ENCODE data around the gene C16orf74. TPM values are rescaled to one million over a fixed set of nuclear protein-coding genes. Genes with fewer than 3 reads are reported as not detected.
A peak's percentile ranks its signal among the peaks of the same experiment; 100 is the strongest.

The C16orf74 gene
- total and polyA plus RNA-seq, 2 of the 8 experiments (the other 6 are each of a cell fraction or from before 2014, with no cell fraction given), result 7.3 to 9.3 TPM

DNA sequence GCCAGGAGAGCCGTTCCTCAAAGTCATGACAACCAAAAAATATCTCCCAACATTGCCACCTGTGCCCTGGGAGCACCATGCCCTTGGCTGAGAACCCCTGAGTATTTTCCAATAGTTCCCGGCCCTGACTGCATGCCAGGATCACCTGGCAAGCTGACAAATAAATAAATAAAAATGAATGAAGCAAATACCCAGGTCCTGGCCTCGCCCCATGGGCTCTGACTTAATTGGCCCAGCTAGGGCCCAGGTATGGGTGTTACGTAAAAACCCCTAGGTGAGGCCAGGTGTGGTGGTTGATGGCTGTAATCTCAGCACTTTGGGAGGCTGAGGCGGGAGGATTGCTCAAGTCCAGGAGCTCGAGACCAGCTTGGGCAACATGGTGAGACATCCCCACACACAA is 2.7 kb upstream of the C16orf74 start:
- no peak overlapping the region for H3K27ac ChIP-seq (ENCODE audit: low read depth, low read length)
- ChIA-PET CTCF (ENCODE audit: partially characterized antibody) (interaction anchor here (0.6 to 1.6 kb wide), 4 partner anchors 10 to 29 kb away, joined by 3 to 5 read pairs (median 4); no protein-coding TSS in a partner anchor), POLR2A (ENCODE audit: partially characterized antibody) (interaction anchor here (1.5 kb wide), 1 partner anchor 12 kb away, joined by 4 read pairs; no protein-coding TSS in a partner anchor)
- H3K4me3 ChIP-seq (ENCODE audit: extremely low read depth in 1 of 4, insufficient read depth in 2 of 4, low read depth in 3 of 4, low read length in 4 of 4), result no peak overlapping the region
- H2BK15ac ChIP-seq (ENCODE audit: low read length), result peak overlapping the region; percentile 94; the same call in 1 of the 2 replicates
- no peak overlapping the region for H2AFZ ChIP-seq (ENCODE audit: low read length)
- no peak overlapping the region for H2AK5ac ChIP-seq (ENCODE audit: low read depth, low read length)
- no peak overlapping the region for H3K14ac ChIP-seq (ENCODE audit: insufficient read length)
- H3K4me2 ChIP-seq (ENCODE audit: insufficient read depth in 1 of 2, low read depth in 2 of 2, low read length in 2 of 2), result no peak overlapping the region
- H2BK5ac ChIP-seq (ENCODE audit: low read depth, low read length), result no peak overlapping the region; the same call in 1 of the 2 replicates
- H2BK20ac ChIP-seq (ENCODE audit: low read length), result peak overlapping the region; percentile 61; the same call in 1 of the 2 replicates
- H3K27me3 ChIP-seq (replicated peaks in 1 of 4; ENCODE audit: control insufficient read depth in 3 of 4, extremely low read depth in 1 of 4, insufficient read depth in 3 of 4, low read length in 3 of 4), result peaks cover 3 to 34% (median 22%) of the 10 kb centered on the region in 4 experiments
- H4K91ac ChIP-seq (replicated peaks; ENCODE audit: insufficient read length, low read length), result no peak overlapping the region
- peaks cover 4% of the 10 kb centered on the region; the same call in 1 of the 2 replicates for H3K23me2 ChIP-seq (ENCODE audit: low read depth, low read length)
- no peak overlapping the region for H2BK120ac ChIP-seq (replicated peaks; ENCODE audit: low read depth, low read length)
- no peak overlapping the region for H3K56ac ChIP-seq (replicated peaks; ENCODE audit: insufficient read length, low read depth, low read length)
- no peak for DNase-seq (ENCODE audit: low read depth in 1 of 2, low spot score in 2 of 2)
- no peak overlapping the region for H3K23ac ChIP-seq (ENCODE audit: insufficient read length)
- H4K8ac ChIP-seq (ENCODE audit: extremely low read depth, insufficient read depth, low read length), result no peak overlapping the region
- WGBS, 2 experiments (ENCODE audit: extremely low coverage in 1 of 2, insufficient coverage in 1 of 2, insufficient read length in 1 of 2, insufficient replicate concordance in 2 of 2, low coverage in 1 of 2, low lambda C conversion rate in 2 of 2, missing lambda C conversion rate in 1 of 2), result 77% methylated on average over 6 of the region's 6 CpGs; no CpG with 5 or more reads in 1 of the 2 experiments
- no peak overlapping the region for H3K9ac ChIP-seq (replicated peaks in 1 of 4; ENCODE audit: extremely low read depth in 1 of 4, low read depth in 3 of 4, low read length in 3 of 4)
- peak overlapping the region; percentile 78; the same call in 1 of the 2 replicates for H2BK12ac ChIP-seq (ENCODE audit: low read depth, low read length)
- H3K79me1 ChIP-seq (ENCODE audit: low read depth, low read length), result no peaks in the 10 kb centered on the region
- H3K18ac ChIP-seq (ENCODE audit: extremely low read depth, low read length), result no peak overlapping the region
- no peak overlapping the region for H3K4ac ChIP-seq (replicated peaks; ENCODE audit: insufficient read length, low read depth, low read length)
- H3K79me2 ChIP-seq (ENCODE audit: control insufficient read depth in 1 of 2, insufficient read depth in 2 of 2, low read length in 2 of 2), result no peaks in the 10 kb centered on the region
- H4K20me1 ChIP-seq (replicated peaks in 1 of 2; ENCODE audit: control insufficient read depth in 1 of 2, insufficient read depth in 2 of 2, low read length in 2 of 2), result peaks cover 0 to 3% of the 10 kb centered on the region in 2 experiments
- FAIRE-seq, result no peak
- H3K36me3 ChIP-seq (ENCODE audit: control insufficient read depth in 2 of 4, insufficient read depth in 4 of 4, low read length in 3 of 4), result no peaks in the 10 kb centered on the region
- no peaks in the 10 kb centered on the region for H3K9me3 ChIP-seq (ENCODE audit: insufficient read depth in 2 of 2, low read depth in 1 of 2, low read length in 1 of 2)
- peaks cover 0 to 29% (median 21%) of the 10 kb centered on the region in 4 experiments; a peak in 6 of 7 replicates for H3K4me1 ChIP-seq (replicated peaks in 1 of 4; ENCODE audit: control insufficient read depth in 3 of 4, insufficient read depth in 4 of 4, low read length in 3 of 4)
- no peak overlapping the region for H4K5ac ChIP-seq (ENCODE audit: insufficient read length, low read depth, low read length)
- TF ChIP-seq SIRT6 (IDR thresholded peaks at IDR 0.05; ENCODE audit: low read length) (no peak), RFX5 (IDR thresholded peaks at IDR 0.05; ENCODE audit: borderline replicate concordance, low read depth, low read length) (no peak), GTF2F1 (IDR thresholded peaks at IDR 0.05; ENCODE audit: borderline replicate concordance, low read depth, low read length) (no peak), SIX5 (IDR thresholded peaks at IDR 0.05; ENCODE audit: low read depth, low read length) (no peak), SIN3A (conservative IDR thresholded peaks at IDR 0.05 in 1 of 2, IDR thresholded peaks at IDR 0.05 in 1 of 2; ENCODE audit: low read depth in 1 of 2, low read length in 2 of 2) (no peak), CREB1 (IDR thresholded peaks at IDR 0.05) (no peak), NRF1 (IDR thresholded peaks at IDR 0.05; ENCODE audit: low read depth, low read length) (no peak), KDM4A (IDR thresholded peaks at IDR 0.05; ENCODE audit: low read depth, low read length, severe bottlenecking) (no peak), ASH2L (IDR thresholded peaks at IDR 0.05; ENCODE audit: low read length) (no peak)
- TF ChIP-seq, protein P1, sequence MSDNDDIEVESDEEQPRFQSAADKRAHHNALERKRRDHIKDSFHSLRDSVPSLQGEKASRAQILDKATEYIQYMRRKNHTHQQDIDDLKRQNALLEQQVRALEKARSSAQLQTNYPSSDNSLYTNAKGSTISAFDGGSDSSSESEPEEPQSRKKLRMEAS (IDR thresholded peaks at IDR 0.05), result no peak
- TF ChIP-seq, protein P2, sequence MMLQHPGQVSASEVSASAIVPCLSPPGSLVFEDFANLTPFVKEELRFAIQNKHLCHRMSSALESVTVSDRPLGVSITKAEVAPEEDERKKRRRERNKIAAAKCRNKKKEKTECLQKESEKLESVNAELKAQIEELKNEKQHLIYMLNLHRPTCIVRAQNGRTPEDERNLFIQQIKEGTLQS (IDR thresholded peaks at IDR 0.05; ENCODE audit: insufficient read depth, low read depth, low read length), result no peak
- TF ChIP-seq, protein P3, sequence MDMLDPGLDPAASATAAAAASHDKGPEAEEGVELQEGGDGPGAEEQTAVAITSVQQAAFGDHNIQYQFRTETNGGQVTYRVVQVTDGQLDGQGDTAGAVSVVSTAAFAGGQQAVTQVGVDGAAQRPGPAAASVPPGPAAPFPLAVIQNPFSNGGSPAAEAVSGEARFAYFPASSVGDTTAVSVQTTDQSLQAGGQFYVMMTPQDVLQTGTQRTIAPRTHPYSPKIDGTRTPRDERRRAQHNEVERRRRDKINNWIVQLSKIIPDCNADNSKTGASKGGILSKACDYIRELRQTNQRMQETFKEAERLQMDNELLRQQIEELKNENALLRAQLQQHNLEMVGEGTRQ (IDR thresholded peaks at IDR 0.05; ENCODE audit: low read length), result no peak
